Smooth muscle cell of the umbilical artery (primary cell): ENCODE data around the gene NUTM2F. TPM values are rescaled to one million over a fixed set of nuclear protein-coding genes. Genes with fewer than 3 reads are reported as not detected.

Experiments used
- total RNA-seq: library from RNA; depleted of rRNA; stranded (reverse); fragments of >200 nt; gene quantifications from 2 replicates; pipeline ENCODE4 v1.2.3, GENCODE V29; 2014

The NUTM2F gene
- not detected in 2 replicates for total RNA-seq

GRCh38 chr9:94328544-94328943, at the start of gene NUTM2F:
Gene NUTM2F, minus strand, starts transcription at chr9:94328644. Its CDS starts 21 bp downstream, at chr9:94328623.

Other genes with a start within 250 kb of the NUTM2F start
- gene PTPDC1, start 244.2 kb downstream of the NUTM2F start, total RNA-seq = 10.9 and 11.0 TPM in 2 replicates
- 4.0 and 4.8 TPM in 2 replicates for gene ZNF169, start 69.3 kb downstream of the NUTM2F start, total RNA-seq
- gene PCAT7, start 226.4 kb upstream of the NUTM2F start, total RNA-seq = 0.30 TPM in 1 of 2 replicates, not detected in the other